Measurements from ENCODE around the gene IL4I1.

The IL4I1 gene

GRCh38 chr19:49855277-49855675 is 41.4 kb downstream of the IL4I1 start:
- no peak for DNase-seq (ENCODE audit: low spot score)
- in situ Hi-C loops (cut with MboI; ENCODE audit: low sequenced_read_pairs, unreplicated experiment), result no loop called here
- no peak for TF ChIP-seq CTCF (IDR thresholded peaks at IDR 0.05; ENCODE audit: borderline replicate concordance, control extremely low read depth, extremely low read depth, insufficient read depth, missing control alignments)

- no peak for DNase-seq (ENCODE audit: low spot score)
- no peak for TF ChIP-seq CTCF (IDR thresholded peaks at IDR 0.05; ENCODE audit: borderline replicate concordance, control extremely low read depth, extremely low read depth, insufficient read depth, missing control alignments)
- in situ Hi-C loops (cut with MboI; ENCODE audit: low sequenced_read_pairs, unreplicated experiment), result no loop called here
These were observed 42.1 kb downstream of the IL4I1 start for GRCh38 chr19:49854378-49855263.

GRCh38 chr19:49853852-49854377 is 42.8 kb downstream of the IL4I1 start:
- DNase-seq (ENCODE audit: low spot score), result no peak
- no peak for TF ChIP-seq CTCF (IDR thresholded peaks at IDR 0.05; ENCODE audit: borderline replicate concordance, control extremely low read depth, extremely low read depth, insufficient read depth, missing control alignments)
- in situ Hi-C loops (cut with MboI; ENCODE audit: low sequenced_read_pairs, unreplicated experiment), result no loop called here

DNA sequence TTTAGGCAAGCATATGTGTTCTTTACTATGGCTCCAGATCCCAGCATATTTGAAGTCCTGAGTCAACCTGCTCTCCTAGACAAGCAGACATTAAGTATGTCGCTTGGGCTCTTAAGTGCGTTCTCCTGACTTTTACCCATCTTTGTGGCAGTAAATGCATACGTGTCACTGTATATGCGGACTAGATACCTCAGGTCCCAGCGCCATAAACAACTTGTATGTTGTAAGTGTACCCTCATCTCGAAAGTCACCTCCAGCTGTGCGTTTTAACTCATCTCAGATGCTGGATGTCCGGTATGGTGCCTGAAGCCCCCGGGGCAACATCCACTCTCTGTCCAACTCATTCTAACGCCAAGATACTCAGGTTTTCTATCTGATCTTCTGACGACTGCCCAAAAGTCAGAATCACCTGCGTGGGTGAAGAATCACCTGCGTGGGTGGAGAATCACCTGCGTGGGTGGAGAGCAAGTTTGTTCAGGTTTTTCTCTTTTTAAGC is 44.0 kb downstream of the IL4I1 start:
- in situ Hi-C loops (cut with MboI; ENCODE audit: low sequenced_read_pairs, unreplicated experiment), result no loop called here
- no peak for DNase-seq (ENCODE audit: low spot score)
- no peak for TF ChIP-seq CTCF (IDR thresholded peaks at IDR 0.05; ENCODE audit: borderline replicate concordance, control extremely low read depth, extremely low read depth, insufficient read depth, missing control alignments)

- DNase-seq (ENCODE audit: low spot score), result no peak
- TF ChIP-seq CTCF (IDR thresholded peaks at IDR 0.05; ENCODE audit: borderline replicate concordance, control extremely low read depth, extremely low read depth, insufficient read depth, missing control alignments), result no peak
- in situ Hi-C loops (cut with MboI; ENCODE audit: low sequenced_read_pairs, unreplicated experiment), result no loop called here
These were observed 45.0 kb downstream of the IL4I1 start for GRCh38 chr19:49851456-49852259.
